NCI-H1105 (cell line): ENCODE results near the gene NRXN2.

Experiments used
- DNase-seq: peaks from one replicate; lab custom pipeline; 2025; lab: John Stamatoyannopoulos, UW

NRXN2 gene

DNA sequence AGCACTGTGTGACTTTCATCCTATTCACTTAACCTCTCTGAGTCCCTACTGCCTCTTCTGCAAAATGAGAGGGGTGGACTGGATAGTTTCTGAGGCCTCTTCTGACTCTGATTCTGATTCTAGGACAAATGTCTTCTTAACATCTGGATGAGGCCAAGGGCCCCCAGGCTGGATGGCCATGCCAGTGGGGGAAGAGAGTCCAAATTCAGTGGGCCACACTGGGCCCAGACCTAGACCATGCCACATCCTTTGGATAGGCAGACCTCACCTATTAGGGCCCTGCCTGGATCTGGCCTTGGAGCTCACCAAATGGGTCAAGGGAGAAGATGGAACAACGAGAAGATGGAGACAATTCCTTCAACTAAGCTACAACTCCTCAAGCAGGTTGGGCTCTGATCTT is 24.6 kb downstream of the NRXN2 start:
- DNase-seq: no peak

DNA sequence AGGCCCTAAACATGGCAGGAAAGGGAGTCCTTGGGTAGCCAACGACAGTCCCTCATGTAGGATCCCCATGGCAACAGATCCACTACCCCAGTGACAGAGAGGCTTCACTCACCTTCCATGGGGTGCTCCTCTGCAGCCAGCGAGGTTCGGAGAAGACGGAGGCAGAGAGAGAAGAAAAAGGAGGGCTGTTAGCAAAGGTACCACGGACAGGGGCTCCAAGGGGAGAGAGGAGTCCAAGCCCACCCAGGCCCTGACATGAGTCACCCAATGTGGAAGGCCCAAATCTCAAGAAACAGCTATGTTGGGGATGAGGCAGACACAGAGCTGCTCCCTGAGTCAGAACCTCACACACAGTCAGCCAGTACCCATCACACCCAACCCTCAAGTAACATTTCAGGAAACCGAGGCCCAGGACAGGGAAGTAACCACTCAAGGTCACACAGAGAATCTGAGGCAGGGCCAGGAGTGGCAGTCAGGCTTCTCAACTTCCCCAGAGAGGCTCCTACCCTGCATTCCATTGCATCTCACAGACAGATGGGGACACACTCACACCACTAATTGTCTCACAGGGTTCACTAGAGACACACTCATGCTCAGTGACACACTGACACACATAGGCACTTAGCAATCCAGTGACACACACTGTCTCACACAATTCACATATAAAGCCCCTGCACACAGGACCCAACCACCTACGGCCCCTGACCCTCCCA is 25.2 kb downstream of the NRXN2 start:
- no peak for DNase-seq

DNA sequence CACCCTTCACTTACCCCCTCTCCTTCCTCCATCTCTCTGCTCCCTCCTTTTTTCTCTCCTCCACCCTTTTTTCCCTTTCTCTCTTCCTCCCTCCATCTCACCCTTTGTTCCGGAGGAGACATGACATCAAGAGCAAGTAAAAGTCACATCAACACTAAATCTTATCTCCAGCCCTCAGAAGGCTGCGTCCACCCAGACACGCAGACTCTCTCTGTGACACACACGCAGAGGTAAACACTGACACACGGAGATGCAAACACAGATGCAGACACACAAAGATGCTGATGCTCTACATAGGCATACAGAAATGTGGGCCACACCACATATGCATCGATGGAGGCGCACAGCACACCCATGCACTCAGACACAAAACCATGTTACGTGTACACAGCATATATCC is 27.0 kb downstream of the NRXN2 start:
- DNase-seq: no peak

DNA sequence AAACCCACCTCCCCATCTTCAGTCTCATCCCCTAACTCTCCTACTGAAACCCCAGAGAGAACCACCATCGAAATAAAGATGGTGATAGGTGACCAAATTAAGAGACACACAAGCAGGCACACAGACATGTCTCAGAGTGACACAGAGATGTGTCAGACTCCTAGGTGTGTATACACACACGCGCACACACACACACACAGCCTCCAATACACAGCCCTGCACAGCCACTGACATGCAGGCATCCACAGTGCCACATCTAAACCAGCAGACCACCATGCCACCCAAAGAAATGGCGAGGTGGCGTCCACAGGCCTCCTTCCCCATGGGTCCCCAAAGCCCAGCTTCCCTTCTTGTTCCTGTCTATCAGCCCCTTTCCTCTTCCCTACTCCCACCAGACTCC is 27.4 kb downstream of the NRXN2 start:
- DNase-seq: no peak

DNA sequence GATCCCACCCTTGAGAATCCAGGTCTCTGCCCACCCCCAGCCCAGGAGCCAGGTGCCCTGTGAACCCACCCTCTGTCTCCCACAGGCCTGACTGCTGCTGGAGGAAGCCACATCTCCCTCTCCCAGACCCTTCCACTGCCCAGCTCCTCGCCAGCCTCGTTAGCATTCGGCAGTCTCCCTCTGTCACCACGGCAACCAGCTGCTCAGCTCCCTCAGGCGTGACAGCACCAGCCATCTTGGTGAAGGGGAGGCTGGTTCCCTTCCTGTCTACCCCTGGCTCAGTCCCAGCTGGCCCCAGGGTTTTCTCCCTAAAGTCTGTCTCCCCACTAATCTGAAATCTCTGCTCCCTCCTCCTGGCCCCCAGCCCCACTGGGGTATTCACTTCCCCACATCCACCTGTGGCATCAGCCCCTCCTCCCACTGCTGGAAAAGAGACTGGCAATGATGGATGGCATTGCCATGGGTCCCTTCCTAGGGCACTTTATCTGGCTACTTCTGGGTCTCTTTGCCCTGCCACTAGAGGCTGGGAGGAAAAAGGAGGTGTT is 28.1 kb downstream of the NRXN2 start:
- DNase-seq: peak; percentile 71

DNA sequence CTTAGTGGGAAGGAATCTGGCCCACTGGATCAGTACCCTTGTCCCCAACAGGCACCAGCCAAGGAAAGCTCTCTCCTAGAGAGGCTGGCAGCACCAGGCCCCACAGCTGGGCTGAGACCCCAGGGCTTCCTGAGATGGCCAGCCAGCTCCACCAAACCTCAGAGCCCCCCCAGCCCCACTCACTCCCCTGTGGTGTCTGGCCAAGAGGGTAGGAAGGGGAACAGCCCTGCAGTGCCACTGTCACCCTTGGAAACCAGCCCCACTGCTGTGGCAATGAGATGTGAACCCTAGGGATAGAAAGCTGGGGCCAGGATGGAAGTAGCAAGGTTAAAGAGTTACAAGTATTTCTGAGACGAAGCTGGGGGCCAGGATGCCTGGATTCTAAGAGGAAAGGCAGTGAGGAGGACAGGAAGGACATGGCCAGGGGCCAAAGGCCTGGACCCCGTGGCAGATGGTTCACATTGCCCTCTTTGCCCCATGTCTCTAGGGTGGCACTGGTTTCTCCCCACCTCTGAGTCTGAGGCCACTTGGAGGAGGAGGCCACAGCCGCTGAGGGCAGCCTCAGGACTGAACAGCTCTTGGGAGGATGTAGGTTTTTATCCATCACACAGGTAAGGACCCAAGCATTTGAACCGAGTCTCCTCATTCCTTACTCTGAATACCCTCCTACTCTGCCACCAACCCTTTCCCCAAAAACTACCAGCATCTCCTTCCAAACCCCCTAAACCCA is 28.8 kb downstream of the NRXN2 start:
- DNase-seq: no peak

DNA sequence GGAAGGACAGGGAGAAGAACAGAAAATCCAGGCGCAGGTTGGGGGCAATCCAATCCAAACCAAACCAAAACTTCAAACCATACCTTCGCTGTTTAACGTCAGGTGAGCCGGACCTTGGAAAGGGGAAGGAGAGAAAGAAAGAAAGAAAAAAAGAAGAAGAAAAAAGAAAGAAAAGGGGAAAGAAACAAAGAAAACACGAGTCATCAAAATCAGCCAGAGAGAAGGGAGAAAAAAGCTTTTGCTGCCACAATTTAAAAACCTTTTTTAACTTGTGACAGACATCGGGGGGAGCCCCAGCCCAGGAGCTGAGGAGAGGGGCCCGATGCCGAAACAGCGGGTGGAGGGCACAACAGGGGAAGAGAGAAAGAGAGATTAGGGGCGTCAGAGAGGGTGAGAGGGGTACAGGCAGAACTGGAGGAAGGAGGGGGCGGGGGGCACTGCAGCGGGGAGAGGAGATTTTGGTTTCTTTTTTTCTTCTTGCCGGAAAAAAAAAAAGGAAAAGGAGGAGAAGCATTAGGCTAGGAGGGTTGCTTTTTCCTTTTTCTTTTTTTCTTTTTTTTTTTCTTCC is 30.1 kb downstream of the NRXN2 start:
- DNase-seq: no peak

DNA sequence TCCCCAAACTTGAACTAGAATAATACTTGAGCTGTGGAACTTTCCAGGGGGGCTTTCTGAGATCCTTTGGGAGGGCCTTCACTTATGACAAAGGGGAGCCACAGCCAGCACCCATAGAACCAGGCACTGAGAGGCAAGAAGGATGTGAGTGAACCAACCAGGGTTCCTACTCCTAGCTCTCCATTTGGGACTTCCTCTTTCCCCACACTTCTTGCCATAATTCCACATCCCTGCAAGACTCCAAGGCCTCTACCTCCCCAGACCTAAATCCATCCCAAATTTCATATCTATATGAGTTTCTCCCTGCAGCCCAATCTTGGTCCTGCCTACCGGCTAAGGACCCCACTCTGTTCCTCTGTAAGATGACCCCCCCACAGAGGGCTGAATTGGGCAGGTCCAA is 31.5 kb downstream of the NRXN2 start:
- DNase-seq: no peak

DNA sequence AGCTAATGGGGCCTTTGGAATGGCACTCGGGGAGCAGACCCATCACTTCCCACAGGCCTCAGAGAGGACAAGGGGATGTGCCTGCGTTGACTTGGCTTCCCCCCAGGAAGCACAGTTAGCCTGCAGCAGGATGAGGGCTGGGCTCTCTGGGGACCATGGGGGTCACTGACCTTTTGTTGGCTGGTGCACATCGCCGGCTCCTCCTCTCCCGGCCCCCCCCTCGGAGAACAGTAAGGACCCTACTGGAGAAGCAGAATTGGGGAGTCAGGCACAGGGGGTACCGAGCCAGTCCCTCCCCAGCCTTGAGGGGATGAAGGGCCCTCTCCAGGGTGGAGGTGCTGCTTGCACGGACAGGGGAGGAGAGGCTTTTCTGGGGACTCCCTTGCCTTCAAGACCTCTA is 32.8 kb downstream of the NRXN2 start:
- DNase-seq: no peak

DNA sequence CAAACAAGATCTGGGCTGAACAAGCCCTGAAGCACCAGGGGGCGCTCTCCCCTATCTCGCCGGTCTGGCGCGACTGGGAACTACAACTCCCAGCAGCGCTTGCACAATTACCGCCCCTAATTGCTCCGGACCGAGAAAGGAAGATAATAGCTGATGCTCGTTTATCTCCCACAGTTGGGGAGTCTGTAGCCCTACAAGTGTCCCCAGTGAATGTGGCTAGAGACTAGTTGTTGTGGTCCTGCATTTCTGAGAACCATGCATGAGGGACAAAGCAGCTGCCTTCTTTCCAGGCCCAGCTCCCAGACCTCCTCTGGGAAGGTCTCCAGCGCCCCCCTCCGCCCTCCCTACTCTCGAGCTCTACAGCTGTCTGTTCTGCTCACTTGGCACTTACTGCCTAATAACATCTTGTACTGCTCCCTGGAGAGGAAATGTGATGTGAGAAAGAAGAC is 34.4 kb downstream of the NRXN2 start:
- peak; percentile 88 for DNase-seq

DNA sequence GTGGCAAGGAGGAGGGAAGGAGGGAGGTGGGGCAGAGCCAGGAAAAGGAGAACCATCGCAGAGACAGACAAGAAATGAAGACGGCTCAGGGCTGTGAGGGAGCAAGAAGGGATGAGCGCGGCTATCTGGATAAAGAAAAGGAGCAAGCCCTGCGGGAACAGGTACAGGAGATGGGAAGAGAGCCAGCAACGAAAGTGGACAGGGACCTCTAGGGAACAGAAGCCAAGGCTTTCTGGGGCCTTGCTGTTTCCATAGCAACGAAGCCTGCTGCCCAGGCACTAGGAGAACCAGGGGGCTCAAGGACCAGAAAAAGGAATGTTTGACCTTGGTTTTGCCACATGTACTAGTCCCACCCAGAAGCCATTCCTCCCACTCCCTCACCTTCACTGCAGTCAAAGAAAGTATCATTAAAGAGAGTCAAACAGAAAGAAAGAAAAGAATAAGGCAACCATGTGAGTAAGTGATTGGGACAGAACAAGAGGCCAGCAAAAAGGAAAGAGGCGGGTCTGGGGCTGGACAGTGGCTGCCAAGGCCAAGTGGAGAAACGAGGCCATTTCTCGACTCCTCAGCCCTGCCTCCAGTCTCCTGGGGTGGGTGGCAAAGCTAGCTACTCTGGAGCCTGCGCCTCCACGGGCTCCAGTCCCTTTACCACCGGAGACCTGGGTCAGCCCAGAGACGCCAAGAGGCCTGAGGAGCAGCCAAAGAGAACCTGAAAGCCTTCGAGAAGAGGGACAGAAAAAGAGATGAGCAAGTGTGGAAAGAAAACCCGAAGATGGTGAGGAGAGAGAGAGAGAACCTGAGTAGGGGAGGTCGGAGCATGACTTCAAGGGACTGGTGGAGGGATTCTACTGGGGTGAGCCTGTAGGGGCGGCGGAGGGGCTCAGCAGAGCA is 35.1 kb downstream of the NRXN2 start:
- DNase-seq: no peak

DNA sequence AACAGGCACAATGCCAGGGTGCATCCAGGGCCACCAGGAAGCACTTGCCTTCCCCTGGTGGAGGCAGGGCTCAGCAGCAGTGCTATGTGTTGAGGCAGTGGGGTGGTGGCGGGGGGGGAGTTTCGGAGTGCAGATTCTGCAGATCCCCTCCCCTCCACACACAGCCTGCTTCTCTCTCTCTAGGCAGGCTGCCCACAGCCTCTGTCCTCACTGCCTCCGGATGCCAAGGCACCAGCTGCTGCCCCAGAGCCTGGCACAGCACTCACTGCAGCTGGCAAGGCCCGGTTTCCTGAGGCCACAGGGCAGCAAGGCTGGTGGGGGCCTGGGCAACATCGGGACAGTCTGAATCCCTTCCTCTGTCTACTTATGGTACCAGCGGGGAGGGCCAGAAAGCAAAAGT is 35.8 kb downstream of the NRXN2 start:
- no peak for DNase-seq

DNA sequence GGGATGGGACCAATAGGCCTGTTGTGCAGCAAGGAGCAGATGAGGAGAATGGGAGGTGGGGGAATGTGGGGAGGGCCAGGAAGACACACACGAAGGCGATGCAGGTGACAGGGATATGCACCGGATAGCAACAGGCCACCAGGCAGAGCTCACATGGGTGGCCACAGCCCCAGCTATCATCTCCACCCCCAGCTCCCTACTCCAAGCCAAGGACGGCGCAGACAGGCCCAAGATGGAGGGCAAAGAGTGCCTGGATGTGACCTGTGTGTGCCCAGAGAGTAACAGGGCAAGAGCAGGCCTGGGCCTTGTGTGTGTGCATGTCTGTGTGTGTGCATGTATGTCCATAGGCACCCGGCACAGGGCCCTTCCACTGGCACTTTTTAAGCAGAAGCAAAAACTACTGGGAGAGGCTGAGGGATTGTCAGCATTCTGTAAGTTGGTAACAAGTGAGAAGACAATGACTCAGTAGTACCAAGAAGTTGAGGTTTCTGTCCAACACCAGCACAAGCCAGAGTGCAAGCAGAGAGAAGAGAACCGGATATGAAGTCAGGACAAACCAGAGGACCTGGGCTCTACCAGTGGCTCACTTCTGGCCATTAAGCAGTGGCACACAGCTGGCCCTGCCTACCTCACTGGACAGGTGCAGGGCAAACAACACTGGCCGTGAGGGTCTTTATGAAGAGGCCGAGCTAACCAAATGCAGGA is 36.4 kb downstream of the NRXN2 start:
- no peak for DNase-seq

DNA sequence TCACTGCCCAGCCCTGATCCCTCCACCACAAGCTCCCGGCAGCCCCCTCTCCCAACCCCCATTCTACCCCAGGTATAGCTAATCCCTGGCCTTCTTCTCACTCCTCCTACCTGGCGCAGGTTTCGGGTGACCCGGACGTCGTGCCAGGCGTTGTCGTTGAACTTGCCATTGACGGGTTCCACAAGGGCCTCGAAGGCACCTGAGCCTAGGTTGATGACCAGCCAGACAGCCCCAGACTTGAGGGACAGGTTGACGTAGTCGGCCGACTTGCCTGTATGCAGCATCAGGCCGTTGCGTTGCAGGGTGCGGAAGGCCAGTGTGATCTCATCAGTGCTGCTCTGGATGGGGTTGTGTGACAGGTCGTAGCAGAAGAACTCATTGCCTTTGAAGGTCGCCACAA is 37.5 kb downstream of the NRXN2 start:
- no peak for DNase-seq

DNA sequence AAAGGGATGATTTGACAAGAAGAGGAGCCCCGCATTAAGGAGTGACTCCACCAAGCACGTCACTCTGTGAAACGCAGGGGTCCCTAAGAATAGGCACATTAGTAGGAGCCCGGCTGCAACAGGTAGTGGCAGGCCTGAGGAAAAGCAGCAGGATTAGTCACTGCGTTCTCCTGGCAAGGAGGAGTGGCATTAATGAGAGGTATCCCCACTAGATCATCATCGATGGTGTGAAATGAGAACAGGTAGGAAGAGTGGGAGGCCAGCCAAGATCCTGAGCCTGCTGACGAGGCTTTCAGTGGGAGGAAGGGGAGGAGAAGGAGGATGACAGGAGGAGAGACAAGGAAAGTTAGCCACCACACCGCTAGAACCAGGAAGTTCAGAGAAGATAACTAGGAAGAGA is 38.6 kb downstream of the NRXN2 start:
- DNase-seq: peak; percentile 10

DNA sequence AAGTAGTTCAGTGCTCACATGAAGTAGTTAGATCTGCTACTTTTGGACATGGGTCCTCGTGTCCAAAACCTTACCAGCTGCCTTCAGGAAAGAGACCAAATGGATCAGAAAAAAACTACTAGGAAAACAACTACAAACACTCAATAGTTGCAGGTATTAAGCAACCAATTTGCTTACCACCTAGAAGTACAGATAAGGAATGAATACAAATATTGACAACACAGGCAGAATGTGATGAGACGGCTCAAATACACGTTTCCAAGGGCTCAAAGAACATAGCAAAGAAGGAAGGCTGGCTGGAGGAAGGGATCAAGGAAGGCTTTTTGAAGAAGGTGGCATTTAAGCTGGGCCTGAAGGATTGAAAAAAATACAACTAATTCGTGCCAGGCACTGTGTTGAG is 41.8 kb downstream of the NRXN2 start:
- DNase-seq: no peak

DNA sequence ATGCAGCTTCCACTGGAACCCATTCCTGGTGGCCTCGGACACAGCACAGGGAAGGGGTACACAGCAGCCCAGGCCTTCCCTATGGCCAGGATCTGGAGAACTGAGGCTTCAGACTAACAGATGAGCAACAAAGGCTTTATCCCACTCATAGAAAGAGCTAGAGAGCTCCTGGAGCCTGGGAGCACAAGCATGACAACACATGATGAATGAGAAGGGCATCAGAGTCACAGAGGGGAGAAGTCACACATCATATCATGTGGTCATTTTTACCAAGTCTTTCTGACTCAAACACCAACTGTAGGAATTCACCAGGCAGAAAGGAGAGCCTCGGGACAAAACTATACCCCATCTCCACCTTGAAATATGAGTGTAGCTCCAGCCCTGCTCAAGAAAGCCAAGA is 43.2 kb downstream of the NRXN2 start:
- no peak for DNase-seq

DNA sequence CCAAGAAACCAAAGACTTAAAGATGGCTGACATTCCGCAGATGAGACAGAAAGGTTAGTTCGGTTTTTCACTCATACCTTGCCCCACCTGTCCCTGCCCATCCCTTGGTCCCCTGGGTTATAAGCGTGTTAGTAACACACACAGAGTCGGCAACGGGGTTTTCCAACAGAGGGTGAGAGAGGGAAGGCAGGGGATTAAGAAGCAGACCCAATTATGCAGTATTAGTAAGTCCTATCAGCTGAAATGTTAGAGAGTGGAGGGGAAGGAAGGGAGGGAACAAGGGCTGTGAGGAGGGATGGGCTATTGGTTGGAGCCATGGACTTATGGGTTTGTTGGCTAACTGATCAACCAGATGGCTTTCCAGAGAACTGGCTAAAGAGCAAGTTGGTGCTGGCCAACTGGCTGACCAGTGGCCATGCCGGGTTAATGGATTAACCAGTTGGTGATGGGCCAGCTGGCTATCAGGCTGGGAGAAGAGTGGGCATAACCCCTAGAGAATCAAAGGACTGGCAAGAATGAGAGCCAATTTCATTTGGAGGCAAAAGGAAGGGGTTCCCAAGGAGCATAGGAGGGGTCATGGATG is 45.5 kb downstream of the NRXN2 start:
- no peak for DNase-seq

DNA sequence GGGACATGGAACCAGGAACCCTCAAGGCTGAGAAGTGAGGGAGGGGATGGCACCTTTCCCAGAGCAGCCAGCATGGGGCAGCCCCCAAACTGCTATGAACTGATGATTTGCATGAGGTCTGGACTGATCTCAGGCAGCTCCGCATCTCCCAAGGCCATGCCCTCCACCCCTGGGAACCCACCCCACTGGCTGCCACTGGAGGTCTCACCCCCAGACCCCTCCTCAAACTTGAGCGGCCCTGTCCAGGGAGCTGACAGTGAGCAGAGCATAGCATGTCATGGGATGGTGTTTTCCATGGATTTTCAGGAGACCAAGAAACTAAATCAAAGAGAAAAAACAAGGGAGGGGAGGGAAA is 46.8 kb downstream of the NRXN2 start:
- no peak for DNase-seq

DNA sequence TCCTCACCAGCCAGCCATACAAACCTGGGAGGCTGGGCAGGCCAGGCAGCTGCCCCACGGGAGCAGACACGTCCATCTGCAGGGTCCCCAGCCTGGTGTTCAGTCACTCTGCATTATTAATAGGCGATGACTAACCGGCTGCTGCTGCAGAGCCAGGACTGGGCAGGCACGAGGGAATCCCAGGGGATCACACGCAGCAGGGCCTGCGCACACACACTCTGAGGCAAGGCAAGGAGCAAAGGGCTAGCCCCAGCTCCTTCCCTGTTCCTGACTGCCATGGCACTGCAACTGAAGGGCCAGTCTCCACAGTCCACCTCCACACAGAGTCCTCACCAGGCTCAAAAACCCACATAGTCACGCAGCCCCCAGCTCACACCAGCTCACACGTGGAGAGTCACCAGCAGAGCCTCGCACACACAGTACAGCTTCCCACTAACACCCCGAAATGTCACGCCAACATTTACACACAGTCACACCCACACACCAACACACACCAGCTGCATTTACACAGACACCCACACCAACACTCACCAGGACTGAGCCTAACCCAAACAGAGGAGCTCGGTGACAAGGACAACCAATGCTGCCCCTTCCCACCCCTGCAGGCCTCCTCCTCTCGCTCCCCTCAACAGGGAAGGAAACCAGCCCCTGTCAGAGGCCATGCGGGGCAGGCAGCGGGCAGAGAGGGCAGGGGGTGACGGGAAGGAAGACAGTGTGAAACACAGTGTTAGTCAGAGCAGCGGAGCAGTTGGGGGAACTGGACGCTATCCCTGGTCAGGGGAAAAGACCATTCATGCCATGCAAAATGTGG is 47.3 kb downstream of the NRXN2 start:
- DNase-seq: no peak
